Kidney glomerular epithelial cell (primary cell): Measurements from ENCODE around the gene PLCL1.

Experiments used
- DNase-seq: peaks from one replicate; lab custom pipeline; 2025; lab: John Stamatoyannopoulos, UW

The PLCL1 gene

GRCh38 chr2:197927994-197928393, 123.6 kb downstream of the PLCL1 start:
- DNase-seq, result no peak

- no peak for DNase-seq
Observed at GRCh38 chr2:197929008-197929885, 124.9 kb downstream of the PLCL1 start.

- no peak for DNase-seq
Observed at GRCh38 chr2:197929886-197930227, 125.5 kb downstream of the PLCL1 start.

GRCh38 chr2:197930570-197931278, 126.3 kb downstream of the PLCL1 start:
- DNase-seq, result no peak

- DNase-seq, result no peak
Observed at GRCh38 chr2:197931661-197932312, 127.4 kb downstream of the PLCL1 start.

- no peak for DNase-seq
Observed at GRCh38 chr2:197932374-197932773, 128.0 kb downstream of the PLCL1 start.

GRCh38 chr2:197934261-197934933, 130.0 kb downstream of the PLCL1 start:
- no peak for DNase-seq

GRCh38 chr2:197934934-197935289, 130.5 kb downstream of the PLCL1 start:
- no peak for DNase-seq

GRCh38 chr2:197937814-197938213, 133.4 kb downstream of the PLCL1 start:
- no peak for DNase-seq

- DNase-seq, result no peak
Observed at GRCh38 chr2:197938555-197938954, 134.2 kb downstream of the PLCL1 start.

- DNase-seq, result no peak
Observed at GRCh38 chr2:197939787-197940186, 135.4 kb downstream of the PLCL1 start.

GRCh38 chr2:197940382-197940781, 136.0 kb downstream of the PLCL1 start:
- no peak for DNase-seq

GRCh38 chr2:197941715-197942114, 137.3 kb downstream of the PLCL1 start:
- DNase-seq, result no peak

- no peak for DNase-seq
Observed at GRCh38 chr2:197943731-197944130, 139.3 kb downstream of the PLCL1 start.

- DNase-seq, result no peak
Observed at GRCh38 chr2:197944416-197945096, 140.2 kb downstream of the PLCL1 start.

GRCh38 chr2:197946562-197946961, 142.2 kb downstream of the PLCL1 start:
- no peak for DNase-seq

GRCh38 chr2:197947219-197947757, 142.9 kb downstream of the PLCL1 start:
- DNase-seq, result no peak

- no peak for DNase-seq
Observed at GRCh38 chr2:197949224-197949623, 144.8 kb downstream of the PLCL1 start.

- no peak for DNase-seq
Observed at GRCh38 chr2:197950006-197950405, 145.6 kb downstream of the PLCL1 start.

- DNase-seq, result no peak
Observed at GRCh38 chr2:197950724-197951123, 146.3 kb downstream of the PLCL1 start.

GRCh38 chr2:197952540-197953202, 148.3 kb downstream of the PLCL1 start:
- DNase-seq, result no peak
